ENCODE measurements around the gene EXOSC9. TPM values are rescaled to one million over a fixed set of nuclear protein-coding genes. Genes with fewer than 3 reads are reported as not detected.

EXOSC9 gene
- total and polyA plus RNA-seq, 2 of the 8 experiments (the other 6 are each of a cell fraction or from before 2014, with no cell fraction given) = 33.2 to 54.9 TPM

GRCh38 chr4:121846662-121847061 lies 45.5 kb downstream of the EXOSC9 start:
- H2BK5ac ChIP-seq (ENCODE audit: low read depth, low read length) = no peak overlapping the region
- no peak overlapping the region for H3K4ac ChIP-seq (replicated peaks; ENCODE audit: insufficient read length, low read depth, low read length)
- no peaks in the 10 kb centered on the region for H3K79me2 ChIP-seq (ENCODE audit: control insufficient read depth in 1 of 2, insufficient read depth in 2 of 2, low read length in 2 of 2)
- peaks cover 0 to 9% (median 2%) of the 10 kb centered on the region in 4 experiments; a peak in 3 of 8 replicates for H3K36me3 ChIP-seq (ENCODE audit: control insufficient read depth in 2 of 4, insufficient read depth in 4 of 4, low read length in 3 of 4)
- H3K23me2 ChIP-seq (ENCODE audit: low read depth, low read length) = no peaks in the 10 kb centered on the region; the same call in 1 of the 2 replicates
- H2AFZ ChIP-seq (ENCODE audit: low read length) = no peak overlapping the region
- H3K9ac ChIP-seq (replicated peaks in 1 of 4; ENCODE audit: extremely low read depth in 1 of 4, low read depth in 3 of 4, low read length in 3 of 4) = no peak overlapping the region
- no peak overlapping the region for H3K27ac ChIP-seq (ENCODE audit: low read depth, low read length)
- no peak overlapping the region for H4K5ac ChIP-seq (ENCODE audit: insufficient read length, low read depth, low read length)
- no peak overlapping the region for H3K4me3 ChIP-seq (ENCODE audit: extremely low read depth in 1 of 4, insufficient read depth in 2 of 4, low read depth in 3 of 4, low read length in 4 of 4)
- no peak overlapping the region for H4K8ac ChIP-seq (ENCODE audit: extremely low read depth, insufficient read depth, low read length)
- CTCF ChIA-PET (ENCODE audit: partially characterized antibody) = interaction anchor here (0.6 kb wide), 1 partner anchor 13 kb away, joined by 3 read pairs; no protein-coding TSS in a partner anchor
- no peaks in the 10 kb centered on the region for H3K27me3 ChIP-seq (replicated peaks in 1 of 4; ENCODE audit: control insufficient read depth in 3 of 4, extremely low read depth in 1 of 4, insufficient read depth in 3 of 4, low read length in 3 of 4)
- no peaks in the 10 kb centered on the region for H4K20me1 ChIP-seq (replicated peaks in 1 of 2; ENCODE audit: control insufficient read depth in 1 of 2, insufficient read depth in 2 of 2, low read length in 2 of 2)
- DNase-seq (ENCODE audit: low read depth in 1 of 2, low spot score in 2 of 2) (no peak), FAIRE-seq (no peak)
- no peak overlapping the region for H3K18ac ChIP-seq (ENCODE audit: extremely low read depth, low read length)
- H4K91ac ChIP-seq (replicated peaks; ENCODE audit: insufficient read length, low read length) = no peak overlapping the region
- no peaks in the 10 kb centered on the region for H3K79me1 ChIP-seq (ENCODE audit: low read depth, low read length)
- 85% methylated on average over 6 of the region's 6 CpGs; no CpG with 5 or more reads in 1 of the 2 experiments for WGBS, 2 experiments (ENCODE audit: extremely low coverage in 1 of 2, insufficient coverage in 1 of 2, insufficient read length in 1 of 2, insufficient replicate concordance in 2 of 2, low coverage in 1 of 2, low lambda C conversion rate in 2 of 2, missing lambda C conversion rate in 1 of 2)
- H2AK5ac ChIP-seq (ENCODE audit: low read depth, low read length) = no peak overlapping the region
- no peak overlapping the region for H2BK20ac ChIP-seq (ENCODE audit: low read length)
- H3K23ac ChIP-seq (ENCODE audit: insufficient read length) = no peak overlapping the region
- no peak overlapping the region for H2BK120ac ChIP-seq (replicated peaks; ENCODE audit: low read depth, low read length)
- no peak overlapping the region for H3K14ac ChIP-seq (ENCODE audit: insufficient read length)
- no peak overlapping the region for H2BK12ac ChIP-seq (ENCODE audit: low read depth, low read length)
- POLR2A ChIA-PET (ENCODE audit: partially characterized antibody) = no interaction called here
- H3K4me2 ChIP-seq (ENCODE audit: insufficient read depth in 1 of 2, low read depth in 2 of 2, low read length in 2 of 2) = no peak overlapping the region
- H3K56ac ChIP-seq (replicated peaks; ENCODE audit: insufficient read length, low read depth, low read length) = no peak overlapping the region
- H2BK15ac ChIP-seq (ENCODE audit: low read length) = no peak overlapping the region
- H3K4me1 ChIP-seq (replicated peaks in 1 of 4; ENCODE audit: control insufficient read depth in 3 of 4, insufficient read depth in 4 of 4, low read length in 3 of 4) = no peaks in the 10 kb centered on the region
- H3K9me3 ChIP-seq (ENCODE audit: insufficient read depth in 2 of 2, low read depth in 1 of 2, low read length in 1 of 2) = no peaks in the 10 kb centered on the region
- TF ChIP-seq MAX (IDR thresholded peaks at IDR 0.05) = no peak
- TF ChIP-seq SRF (IDR thresholded peaks at IDR 0.05; ENCODE audit: low read depth, low read length) = no peak
- TF ChIP-seq, protein P1, sequence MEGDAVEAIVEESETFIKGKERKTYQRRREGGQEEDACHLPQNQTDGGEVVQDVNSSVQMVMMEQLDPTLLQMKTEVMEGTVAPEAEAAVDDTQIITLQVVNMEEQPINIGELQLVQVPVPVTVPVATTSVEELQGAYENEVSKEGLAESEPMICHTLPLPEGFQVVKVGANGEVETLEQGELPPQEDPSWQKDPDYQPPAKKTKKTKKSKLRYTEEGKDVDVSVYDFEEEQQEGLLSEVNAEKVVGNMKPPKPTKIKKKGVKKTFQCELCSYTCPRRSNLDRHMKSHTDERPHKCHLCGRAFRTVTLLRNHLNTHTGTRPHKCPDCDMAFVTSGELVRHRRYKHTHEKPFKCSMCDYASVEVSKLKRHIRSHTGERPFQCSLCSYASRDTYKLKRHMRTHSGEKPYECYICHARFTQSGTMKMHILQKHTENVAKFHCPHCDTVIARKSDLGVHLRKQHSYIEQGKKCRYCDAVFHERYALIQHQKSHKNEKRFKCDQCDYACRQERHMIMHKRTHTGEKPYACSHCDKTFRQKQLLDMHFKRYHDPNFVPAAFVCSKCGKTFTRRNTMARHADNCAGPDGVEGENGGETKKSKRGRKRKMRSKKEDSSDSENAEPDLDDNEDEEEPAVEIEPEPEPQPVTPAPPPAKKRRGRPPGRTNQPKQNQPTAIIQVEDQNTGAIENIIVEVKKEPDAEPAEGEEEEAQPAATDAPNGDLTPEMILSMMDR (IDR thresholded peaks at IDR 0.05; ENCODE audit: control extremely low read depth in 1 of 3, insufficient read depth in 1 of 3, low read depth in 1 of 3, low read length in 3 of 3) = no peak
- no peak for TF ChIP-seq CREB1 (IDR thresholded peaks at IDR 0.05)
- TF ChIP-seq EP300 (IDR thresholded peaks at IDR 0.05; ENCODE audit: borderline replicate concordance in 1 of 2, low read depth in 2 of 2, low read length in 2 of 2) = no peak
- TF ChIP-seq SIN3A (conservative IDR thresholded peaks at IDR 0.05 in 1 of 2, IDR thresholded peaks at IDR 0.05 in 1 of 2; ENCODE audit: low read depth in 1 of 2, low read length in 2 of 2) = no peak
- no peak for TF ChIP-seq SP1 (IDR thresholded peaks at IDR 0.05; ENCODE audit: low read depth, low read length)
- no peak for TF ChIP-seq POU5F1 (IDR thresholded peaks at IDR 0.05; ENCODE audit: low read depth, low read length)
- TF ChIP-seq ATF2 (IDR thresholded peaks at IDR 0.05; ENCODE audit: low read length) = no peak
- TF ChIP-seq TBP (IDR thresholded peaks at IDR 0.05; ENCODE audit: low read depth, low read length) = no peak

All from H1 (cell line).